Activated CD8-positive, alpha-beta memory T cell treated with anti-CD3 and anti-CD28 coated beads for 1 hour (primary cell): Measurements from ENCODE around the gene DDX59.
"Not testable (repeated sequence)": the region's sequence is repeated elsewhere in the genome, so short reads cannot be mapped to it uniquely, and the experiment has no call there.

Source experiments
- DNase-seq, 2 donors: peaks; one replicate each; pipeline ENCODE4 v3.0.0-alpha.2; 2020; ENCODE audit warnings: low read depth in 1 of 2; ENCODE audit errors: extremely low read depth in 1 of 2

DDX59 gene

GRCh38 chr1:200631375-200631774 lies 38.3 kb downstream of the DDX59 start:
- DNase-seq: no peak

- DNase-seq: not testable (repeated sequence)
These were observed 39.2 kb downstream of the DDX59 start for GRCh38 chr1:200630515-200630899.

GRCh38 chr1:200629876-200630514 lies 39.7 kb downstream of the DDX59 start:
- no peak for DNase-seq

- no peak for DNase-seq
These were observed 41.4 kb downstream of the DDX59 start for GRCh38 chr1:200628223-200628881.

GRCh38 chr1:200627575-200628222 lies 42.0 kb downstream of the DDX59 start:
- no peak for DNase-seq

- DNase-seq: no peak
These were observed 42.7 kb downstream of the DDX59 start for GRCh38 chr1:200626853-200627534.

GRCh38 chr1:200625381-200625824 lies 44.3 kb downstream of the DDX59 start:
- no peak for DNase-seq

GRCh38 chr1:200624679-200625335 lies 44.9 kb downstream of the DDX59 start:
- no peak for DNase-seq

- DNase-seq: peak; percentile 83 to 88
These were observed 49.2 kb downstream of the DDX59 start, which contains the start of gene KIF14 for GRCh38 chr1:200620273-200621131. KIF14 (minus strand) TSS chr1:200620751; CDS start chr1:200618723, 2,028 bp downstream.

GRCh38 chr1:200619894-200620272 lies 49.8 kb downstream of the DDX59 start:
- no peak for DNase-seq

GRCh38 chr1:200610846-200611245 lies 58.9 kb downstream of the DDX59 start:
- DNase-seq: no peak

GRCh38 chr1:200602632-200603031 lies 67.1 kb downstream of the DDX59 start:
- no peak for DNase-seq
